GM21367 (cell line): ENCODE results near the gene ITIH3.

Experiments used
- ATAC-seq: cut with Tn5 transposase; IDR thresholded peaks from one replicate; pipeline ENCODE4 v1.9.1; 2021; ENCODE audit not compliant: unreplicated experiment

The ITIH3 gene

GRCh38 chr3:52822363-52822762, 27.8 kb downstream of the ITIH3 start:
- no peak for ATAC-seq

- no peak for ATAC-seq
Measured at GRCh38 chr3:52824037-52824436, 29.4 kb downstream of the ITIH3 start.

- ATAC-seq, result no peak
Measured at GRCh38 chr3:52827441-52827840, 32.8 kb downstream of the ITIH3 start.

GRCh38 chr3:52827866-52828376, 33.3 kb downstream of the ITIH3 start:
- ATAC-seq, result no peak

- ATAC-seq, result no peak
Measured at GRCh38 chr3:52829482-52829881, 34.9 kb downstream of the ITIH3 start.

- no peak for ATAC-seq
Measured at GRCh38 chr3:52829906-52830463, 35.4 kb downstream of the ITIH3 start.

GRCh38 chr3:52830535-52831258, 36.1 kb downstream of the ITIH3 start, which contains the start of gene ITIH4:
ITIH4 (minus strand) TSS chr3:52830672; CDS start chr3:52830642, 30 bp downstream.
- ATAC-seq, result no peak

- no peak for ATAC-seq
Measured at GRCh38 chr3:52831500-52832301, 37.1 kb downstream of the ITIH3 start.

GRCh38 chr3:52833202-52833601, 38.6 kb downstream of the ITIH3 start:
- no peak for ATAC-seq

- no peak for ATAC-seq
Measured at GRCh38 chr3:52834871-52835501, 40.4 kb downstream of the ITIH3 start, which contains the start of gene MUSTN1. MUSTN1 (minus strand) TSS chr3:52835019; CDS start chr3:52834948, 71 bp downstream.

- no peak for ATAC-seq
Measured at GRCh38 chr3:52835766-52836470, 41.3 kb downstream of the ITIH3 start.

- ATAC-seq, result no peak
Measured at GRCh38 chr3:52836471-52836845, 41.9 kb downstream of the ITIH3 start.

GRCh38 chr3:52836986-52837385, 42.4 kb downstream of the ITIH3 start:
- no peak for ATAC-seq

GRCh38 chr3:52838561-52839267, 44.1 kb downstream of the ITIH3 start:
- no peak for ATAC-seq

GRCh38 chr3:52839268-52839575, 44.6 kb downstream of the ITIH3 start:
- ATAC-seq, result no peak

GRCh38 chr3:52839892-52840545, 45.4 kb downstream of the ITIH3 start:
- ATAC-seq, result no peak

GRCh38 chr3:52841211-52841980, 46.8 kb downstream of the ITIH3 start:
- no peak for ATAC-seq

GRCh38 chr3:52841981-52842340, 47.4 kb downstream of the ITIH3 start:
- no peak for ATAC-seq

- no peak for ATAC-seq
Measured at GRCh38 chr3:52842424-52842823, 47.8 kb downstream of the ITIH3 start.
